Hepatocyte (in vitro differentiated cells): ENCODE measurements around the gene EDN1. TPM values are rescaled to one million over a fixed set of nuclear protein-coding genes. Genes with fewer than 3 reads are reported as not detected.

Experiments used
- DNase-seq: peaks from one replicate; pipeline ENCODE4 v3.0.0-alpha.2; 2016; ENCODE audit warnings: low spot score
- H2AFZ ChIP-seq: fragments of 200-600 bp; sonication (generic); 2 replicates; pipeline ENCODE4 v1.6.0; 2016; ENCODE audit warnings: antibody characterized with exemption, mild to moderate bottlenecking
- H3K27ac ChIP-seq: fragments of 200-600 bp; sonication (generic); 2 replicates; pipeline ENCODE4 v1.5.1; 2016; ENCODE audit warnings: mild to moderate bottlenecking
- H3K27me3 ChIP-seq: fragments of 200-600 bp; sonication (generic); 2 replicates; pipeline ENCODE4 v1.6.1; 2016
- H3K36me3 ChIP-seq: fragments of 200-600 bp; sonication (generic); replicated peaks from 2 replicates; pipeline ENCODE4 v1.5.1; 2016; ENCODE audit warnings: low read depth; ENCODE audit not compliant: insufficient read depth
- H3K4me1 ChIP-seq: fragments of 200-600 bp; sonication (generic); 2 replicates; pipeline ENCODE4 v1.5.1; 2016; ENCODE audit warnings: mild to moderate bottlenecking, moderate library complexity; ENCODE audit not compliant: insufficient read depth
- H3K4me2 ChIP-seq: fragments of 200-600 bp; sonication (generic); 2 replicates; pipeline ENCODE4 v1.6.0; 2016
- H3K4me3 ChIP-seq: fragments of 200-600 bp; sonication (generic); 2 replicates; pipeline ENCODE4 v1.5.1; 2016; ENCODE audit warnings: mild to moderate bottlenecking
- H3K79me2 ChIP-seq: fragments of 200-600 bp; sonication (generic); 2 replicates; pipeline ENCODE4 v1.6.0; 2017; ENCODE audit warnings: mild to moderate bottlenecking
- H3K9me2 ChIP-seq: fragments of 200-600 bp; sonication (generic); replicated peaks from 2 replicates; pipeline ENCODE4 v1.6.0; 2017; ENCODE audit warnings: mild to moderate bottlenecking; ENCODE audit not compliant: insufficient read depth
- H3K9me3 ChIP-seq: fragments of 200-600 bp; sonication (generic); 2 replicates; pipeline ENCODE4 v1.5.1; 2016; ENCODE audit warnings: low read depth, mild to moderate bottlenecking
- H4K20me1 ChIP-seq: fragments of 200-600 bp; sonication (generic); 2 replicates; pipeline ENCODE4 v1.6.0; 2016; ENCODE audit warnings: mild to moderate bottlenecking; ENCODE audit not compliant: insufficient read depth, poor library complexity, severe bottlenecking
- CTCF ChIP-seq: fragments of 200-600 bp; sonication (generic); IDR thresholded peaks from 2 replicates; pipeline ENCODE4 v1.5.1; 2016; ENCODE audit warnings: antibody characterized with exemption, mild to moderate bottlenecking; ENCODE audit not compliant: poor library complexity
- EZH2 ChIP-seq: fragments of 200-600 bp; sonication (generic); IDR thresholded peaks from 2 replicates; pipeline ENCODE4 v1.6.1; 2016; ENCODE audit warnings: antibody characterized with exemption, mild to moderate bottlenecking, borderline replicate concordance
- EZH2phosphoT487 ChIP-seq: fragments of 200-600 bp; sonication (generic); IDR thresholded peaks from one replicate; pipeline ENCODE4 v1.6.1; 2018; ENCODE audit warnings: antibody characterized with exemption, mild to moderate bottlenecking, low read depth, moderate library complexity; ENCODE audit not compliant: unreplicated experiment, severe bottlenecking
- WGBS: methylation state at CpG from one replicate; pipeline ENCODE4 v1.1.6; 2016; ENCODE audit warnings: low lambda C conversion rate; ENCODE audit errors: missing lambda C conversion rate; 5-methylcytosine and 5-hydroxymethylcytosine counted together
- polyA plus RNA-seq: library from polyadenylated mRNA; unstranded; fragments of >200 nt; fragmentation: Nextera tagmentation; extraction: Ambion mirVana; gene quantifications from 2 replicates; pipeline ENCODE4 v1.2.1, GENCODE V29; 2016
- total RNA-seq: library from RNA; depleted of rRNA; stranded (reverse); fragments of >200 nt; gene quantifications from 2 replicates; pipeline ENCODE4 v1.2.3, GENCODE V29; 2014

The EDN1 gene
- total and polyA plus RNA-seq, 2 experiments from 2014 or later, result 25.0 to 41.8 TPM

GRCh38 chr6:12291071-12291838 lies 1.1 kb downstream of the EDN1 start:
- H3K79me2 ChIP-seq, result peaks cover 11% of the 10 kb centered on the region
- TF ChIP-seq EZH2phosphoT487 (no peak), EZH2 (no peak), CTCF (no peak)
- peak overlapping the region; percentile 90 for H3K27ac ChIP-seq
- no peak for DNase-seq
- no peaks in the 10 kb centered on the region for H3K27me3 ChIP-seq
- H2AFZ ChIP-seq, result no peak overlapping the region
- no peaks in the 10 kb centered on the region for H3K36me3 ChIP-seq
- WGBS, result 30% methylated on average over 12 of the region's 12 CpGs
- no peaks in the 10 kb centered on the region for H4K20me1 ChIP-seq
- H3K4me2 ChIP-seq, result peak overlapping the region; percentile 86
- no peaks in the 10 kb centered on the region for H3K4me1 ChIP-seq
- H3K9me2 ChIP-seq, result no peaks in the 10 kb centered on the region
- no peaks in the 10 kb centered on the region for H3K9me3 ChIP-seq
- H3K4me3 ChIP-seq, result peak overlapping the region; percentile 39

GRCh38 chr6:12291839-12292604 lies 1.9 kb downstream of the EDN1 start:
- DNase-seq, result peak; percentile 69
- peaks cover 4% of the 10 kb centered on the region for H3K4me1 ChIP-seq
- WGBS, result 3% methylated on average over 15 of the region's 15 CpGs
- H3K4me2 ChIP-seq, result peak overlapping the region; percentile 86
- no peaks in the 10 kb centered on the region for H3K9me3 ChIP-seq
- TF ChIP-seq CTCF (peak; percentile 52), EZH2phosphoT487 (no peak), EZH2 (no peak)
- no peak overlapping the region for H3K4me3 ChIP-seq
- H4K20me1 ChIP-seq, result no peaks in the 10 kb centered on the region
- no peaks in the 10 kb centered on the region for H3K9me2 ChIP-seq
- H3K36me3 ChIP-seq, result no peaks in the 10 kb centered on the region
- no peak overlapping the region for H2AFZ ChIP-seq
- H3K79me2 ChIP-seq, result peaks cover 11% of the 10 kb centered on the region
- H3K27ac ChIP-seq, result peak overlapping the region; percentile 90
- no peaks in the 10 kb centered on the region for H3K27me3 ChIP-seq

GRCh38 chr6:12293235-12293930 lies 3.2 kb downstream of the EDN1 start:
- DNase-seq, result no peak
- Histone ChIP-seq H3K4me3 (no peak overlapping the region), H3K27ac (peak overlapping the region; percentile 24)

More at GRCh38 chr6:12293235-12293930, 3.2 kb downstream of the EDN1 start:
- no peaks in the 10 kb centered on the region for H3K9me3 ChIP-seq
- H4K20me1 ChIP-seq, result no peaks in the 10 kb centered on the region
- H3K36me3 ChIP-seq, result no peaks in the 10 kb centered on the region
- no peaks in the 10 kb centered on the region for H3K27me3 ChIP-seq
- TF ChIP-seq EZH2phosphoT487, result no peak
- TF ChIP-seq CTCF, result no peak
- TF ChIP-seq EZH2, result no peak
- H3K4me2 ChIP-seq, result no peak overlapping the region
- H2AFZ ChIP-seq, result no peak overlapping the region
- peaks cover 11% of the 10 kb centered on the region for H3K79me2 ChIP-seq
- 62% methylated on average over 4 of the region's 4 CpGs for WGBS
- no peaks in the 10 kb centered on the region for H3K9me2 ChIP-seq
- peaks cover 4% of the 10 kb centered on the region for H3K4me1 ChIP-seq
